Ascending aorta (tissue), 2 donors: ENCODE measurements around the gene TNIK. TPM values are rescaled to one million over a fixed set of nuclear protein-coding genes. Genes with fewer than 3 reads are reported as not detected.

Source experiments
- DNase-seq, 2 donors: peaks; one replicate each; pipeline ENCODE4 v3.0.0-alpha.2; 2019; ENCODE audit warnings: low spot score in 2 of 2
- H3K27ac ChIP-seq, 2 donors: fragments of 200-600 bp; sonication (generic); one replicate each; pipeline ENCODE4 v1.5.1; 2016 to 2017; ENCODE audit warnings: mild to moderate bottlenecking in 1 of 2
- H3K27me3 ChIP-seq: fragments of 200-600 bp; sonication (generic); one replicate; pipeline ENCODE4 v1.5.1; 2017
- H3K36me3 ChIP-seq, 2 donors: fragments of 200-600 bp; sonication (generic); one replicate each; pipeline ENCODE4 v1.5.1; 2016
- H3K4me1 ChIP-seq, 2 donors: fragments of 200-600 bp; sonication (generic); one replicate each; pipeline ENCODE4 v1.5.1; 2016 to 2017; ENCODE audit warnings: mild to moderate bottlenecking in 1 of 2
- H3K4me3 ChIP-seq, 2 donors: fragments of 200-600 bp; sonication (generic); one replicate each; pipeline ENCODE4 v1.5.1; 2016 to 2017; ENCODE audit warnings: mild to moderate bottlenecking in 1 of 2
- H3K9me3 ChIP-seq, 2 donors: fragments of 200-600 bp; sonication (generic); one replicate each; pipeline ENCODE4 v1.5.1; 2016
- CTCF ChIP-seq, 3 experiments: fragments of 200-600 bp in 2 of 3; fragments of 450-650 bp in 1 of 3; sonication (generic) in 2 of 3; IDR thresholded peaks; one replicate each; pipeline ENCODE4 v1.5.1; 2016 to 2019; ENCODE audit warnings: antibody characterized with exemption in 3 of 3, mild to moderate bottlenecking in 1 of 3, moderate library complexity in 1 of 3
- intact Hi-C: fragments of 100-400 bp; cut with DNase I; formaldehyde crosslinking; loops from one replicate; pipeline ENCODE4 v1.15.1; 2023
- total RNA-seq: library from RNA; depleted of rRNA; stranded (reverse); fragments of >200 nt; gene quantifications from one replicate; pipeline ENCODE4 v1.1.0, GENCODE V29; 2016

Gene TNIK
- total RNA-seq, 1 donor from 2014 or later, result 0.75 TPM

- H3K27me3 ChIP-seq, result no peaks in the 10 kb centered on the region
- H3K27ac ChIP-seq, result no peak overlapping the region
- peaks cover 2 to 20% of the 10 kb centered on the region in 2 donors for H3K4me1 ChIP-seq
- no peak overlapping the region for H3K4me3 ChIP-seq
- H3K9me3 ChIP-seq, result no peaks in the 10 kb centered on the region
- no peaks in the 10 kb centered on the region for H3K36me3 ChIP-seq
- intact Hi-C loops, result no loop called here
- no peak for TF ChIP-seq CTCF (IDR thresholded peaks at IDR 0.05)
- DNase-seq, result no peak
Measured at GRCh38 chr3:171326717-171327440, 133.3 kb downstream of the TNIK start.

GRCh38 chr3:171323938-171324536 is 136.2 kb downstream of the TNIK start:
- H3K9me3 ChIP-seq, result no peaks in the 10 kb centered on the region
- no peak overlapping the region for H3K27ac ChIP-seq
- no peak for TF ChIP-seq CTCF (IDR thresholded peaks at IDR 0.05)
- no peak for DNase-seq
- H3K4me1 ChIP-seq, result peaks cover 2 to 13% of the 10 kb centered on the region in 2 donors
- intact Hi-C loops, result loop anchor here (5.0 kb wide), 1 partner anchor 42 kb away; no protein-coding TSS in a partner anchor
- no peaks in the 10 kb centered on the region for H3K36me3 ChIP-seq
- H3K4me3 ChIP-seq, result no peak overlapping the region
- H3K27me3 ChIP-seq, result no peaks in the 10 kb centered on the region

DNA sequence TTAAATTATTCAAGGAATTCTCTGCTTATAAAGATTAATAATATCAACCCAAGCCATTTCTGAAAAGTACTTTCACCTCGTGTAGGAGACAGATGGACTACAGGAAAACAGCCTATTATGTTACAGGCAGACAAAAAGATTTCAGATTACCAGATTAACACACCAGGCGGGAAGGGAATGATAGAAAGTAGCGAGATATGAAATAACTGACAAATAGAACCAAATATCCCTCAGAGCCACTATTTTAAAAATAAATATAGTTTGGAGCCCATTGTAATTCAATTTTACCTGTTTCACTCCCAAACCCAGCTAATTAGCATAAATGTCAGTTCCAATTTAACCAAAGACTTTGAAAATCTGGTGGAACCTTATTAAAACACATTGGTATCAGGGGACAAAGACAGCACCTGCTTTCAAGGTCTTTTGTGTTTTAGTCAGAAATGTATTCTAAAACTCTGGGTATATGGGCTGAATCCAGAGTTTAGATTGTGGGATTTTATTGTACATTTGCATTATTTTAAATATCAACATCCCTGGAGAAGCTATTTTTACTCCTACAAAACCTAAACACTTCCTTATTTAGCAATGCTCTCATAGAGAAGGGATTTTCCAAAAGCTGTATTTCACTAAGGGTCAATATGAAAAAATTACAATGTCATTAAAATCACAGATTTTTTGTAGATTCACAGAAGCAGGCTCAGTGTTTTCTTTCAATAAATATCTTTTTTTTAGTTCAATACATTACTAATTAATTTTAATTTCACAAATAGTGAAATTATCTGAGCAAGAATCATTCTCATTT is 138.4 kb downstream of the TNIK start:
- H3K4me3 ChIP-seq, result no peak overlapping the region
- no peak for DNase-seq
- H3K4me1 ChIP-seq, result peaks cover 2 to 6% of the 10 kb centered on the region in 2 donors
- H3K36me3 ChIP-seq, result no peaks in the 10 kb centered on the region
- no peak for TF ChIP-seq CTCF (IDR thresholded peaks at IDR 0.05)
- peak overlapping the region in 1 of 2 donors; percentile 30 for H3K27ac ChIP-seq
- H3K27me3 ChIP-seq, result no peaks in the 10 kb centered on the region
- H3K9me3 ChIP-seq, result no peaks in the 10 kb centered on the region
- intact Hi-C loops, result loop anchor here (5.0 kb wide), 1 partner anchor 39 kb away; no protein-coding TSS in a partner anchor

DNA sequence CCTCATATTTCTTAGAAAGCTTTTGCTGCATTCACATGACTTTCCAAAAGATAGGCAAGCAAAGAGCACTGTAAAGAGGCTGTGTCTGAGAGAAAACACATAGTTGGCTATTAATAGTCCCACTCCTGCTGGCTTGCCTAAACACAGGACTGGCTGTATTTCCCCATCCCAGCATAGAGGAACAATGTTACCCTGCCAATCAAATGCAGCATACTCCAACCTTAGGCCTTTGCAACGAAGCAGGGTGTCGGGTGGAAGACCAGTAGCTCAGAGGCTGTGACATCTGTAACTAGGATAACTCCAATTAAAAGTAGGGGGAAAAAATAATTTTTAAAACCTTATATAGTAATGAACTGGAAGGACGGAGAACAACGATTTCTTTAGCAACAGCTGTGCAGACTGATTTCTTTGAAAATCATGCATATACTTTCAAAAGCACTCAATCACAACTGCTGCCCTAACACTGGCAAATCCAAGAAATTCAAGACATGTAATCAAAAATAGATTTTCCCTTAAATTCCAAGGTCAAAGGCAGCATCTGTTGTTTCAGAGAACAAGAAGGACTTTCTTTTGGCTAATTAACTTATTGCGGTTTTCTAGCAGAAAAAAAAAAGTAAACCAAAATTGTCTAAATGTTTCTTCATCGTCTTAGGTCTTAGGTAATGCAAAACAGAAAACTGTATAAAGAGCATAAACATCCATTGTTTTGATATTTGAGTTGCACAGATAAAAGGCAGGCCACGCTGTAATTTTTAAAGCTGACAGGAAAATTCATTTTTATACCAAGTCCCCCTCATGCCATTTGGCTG is 139.3 kb downstream of the TNIK start:
- intact Hi-C loops, result loop anchor here (5.0 kb wide), 1 partner anchor 39 kb away; no protein-coding TSS in a partner anchor
- DNase-seq, result no peak
- Histone ChIP-seq H3K4me1 (peaks cover 2 to 6% of the 10 kb centered on the region in 2 donors), H3K27ac (peak overlapping the region; percentile 20 to 30), H3K9me3 (no peaks in the 10 kb centered on the region), H3K27me3 (no peaks in the 10 kb centered on the region), H3K4me3 (peak overlapping the region in 1 of 2 donors; percentile 11), H3K36me3 (no peaks in the 10 kb centered on the region)
- TF ChIP-seq CTCF (IDR thresholded peaks at IDR 0.05), result no peak

DNA sequence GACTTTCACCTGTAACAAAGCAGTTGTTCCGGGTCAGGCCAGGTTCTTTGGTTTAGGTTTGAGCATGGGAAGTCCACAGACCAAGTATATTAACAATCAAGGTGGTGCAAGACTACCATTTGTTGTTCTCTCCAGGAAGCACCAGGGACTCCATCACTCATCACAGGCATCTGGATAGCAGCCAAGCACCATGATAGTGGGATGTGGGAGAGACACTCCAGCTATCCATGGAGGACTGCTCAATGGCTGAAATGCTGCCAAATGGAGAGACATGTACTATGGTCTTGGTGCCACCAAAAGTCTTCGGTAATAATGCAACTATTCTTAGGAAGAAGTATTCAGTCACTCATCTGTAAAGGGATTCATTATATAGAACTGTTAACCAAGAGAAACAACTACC is 143.0 kb downstream of the TNIK start:
- no peak for DNase-seq
- no peaks in the 10 kb centered on the region for H3K27me3 ChIP-seq
- H3K4me3 ChIP-seq, result no peak overlapping the region
- H3K4me1 ChIP-seq, result peaks cover 0 to 6% of the 10 kb centered on the region in 2 donors
- no peak for TF ChIP-seq CTCF (IDR thresholded peaks at IDR 0.05)
- no peaks in the 10 kb centered on the region for H3K9me3 ChIP-seq
- H3K36me3 ChIP-seq, result no peaks in the 10 kb centered on the region
- intact Hi-C loops, result no loop called here
- no peak overlapping the region for H3K27ac ChIP-seq
